SK-N-SH (cell line): ENCODE data around the gene HOXD10. TPM values are rescaled to one million over a fixed set of nuclear protein-coding genes. Genes with fewer than 3 reads are reported as not detected.

Experiments
- CTCF ChIA-PET: fragments of 300-600, 350-600 bp; formaldehyde crosslinking; extraction: SDS; loops from one replicate; lab custom pipeline; 2021; lab: Yijun Ruan, JAX
- POLR2A ChIA-PET: fragments of 350-600 bp; sonication (Branson Sonifier 250); formaldehyde crosslinking; extraction: SDS; loops from one replicate; lab custom pipeline; 2020; ENCODE audit warnings: antibody characterized with exemption, inconsistent platforms; lab: Yijun Ruan, JAX
- DNase-seq: peaks from one replicate; pipeline ENCODE4 v3.0.0; 2012
- H2AFZ ChIP-seq: fragments of 200-600 bp; sonication (generic); 2 replicates; pipeline ENCODE4 v1.8.1; 2016; ENCODE audit warnings: antibody characterized with exemption, mild to moderate bottlenecking, low read depth
- H3F3A ChIP-seq: fragments of 200-600 bp; sonication (generic); replicated peaks from 2 replicates; pipeline ENCODE3; 2016; ENCODE audit warnings: antibody characterized with exemption, mild to moderate bottlenecking; ENCODE audit not compliant: insufficient read depth
- H3K27ac ChIP-seq, 2 experiments: fragments of 200-500 bp in 1 of 2; fragments of 200-600 bp in 1 of 2; sonication (Bioruptor generic) in 1 of 2; sonication (generic), shearing (Covaris generic) in 1 of 2; 2 replicates each; pipeline versions ENCODE4 v1.5.1 to v1.6.1; 2014 to 2016; ENCODE audit warnings: low read depth in 2 of 2, inconsistent platforms in 1 of 2, low read length in 1 of 2, mild to moderate bottlenecking in 1 of 2, mixed read lengths in 1 of 2
- H3K27me3 ChIP-seq: fragments of 200-600 bp; sonication (generic), shearing (Covaris generic); 2 replicates; pipeline ENCODE4 v1.6.1; 2016; ENCODE audit warnings: mixed run types; ENCODE audit not compliant: insufficient read depth
- H3K36me3 ChIP-seq, 2 experiments: fragments of 200-500 bp in 1 of 2; fragments of 200-600 bp in 1 of 2; sonication (Bioruptor generic) in 1 of 2; sonication (generic) in 1 of 2; replicated peaks in 1 of 2; 2 replicates each; pipeline versions ENCODE3 to v1.5.1; 2014 to 2016; ENCODE audit warnings: low read length in 1 of 2, mild to moderate bottlenecking in 1 of 2; ENCODE audit not compliant: insufficient read depth in 2 of 2, control insufficient read depth in 1 of 2
- H3K4me1 ChIP-seq, 2 experiments: fragments of 200-500 bp in 1 of 2; fragments of 200-600 bp in 1 of 2; sonication (Bioruptor generic) in 1 of 2; sonication (generic), shearing (Covaris generic) in 1 of 2; 2 replicates each; pipeline versions ENCODE4 v1.5.1 to v1.6.1; 2014 to 2016; ENCODE audit warnings: low read depth in 1 of 2, low read length in 1 of 2, mixed run types in 1 of 2; ENCODE audit not compliant: insufficient read depth in 2 of 2, control insufficient read depth in 1 of 2
- H3K4me2 ChIP-seq: fragments of 200-600 bp; sonication (generic), shearing (Covaris generic); 2 replicates; pipeline ENCODE4 v1.6.1; 2017; ENCODE audit warnings: mixed run types
- H3K4me3 ChIP-seq, 2 experiments: fragments of 200-500 bp in 1 of 2; fragments of 200-600 bp in 1 of 2; sonication (Bioruptor generic) in 1 of 2; sonication (generic), shearing (Covaris generic) in 1 of 2; 2 replicates each; pipeline versions ENCODE4 v1.5.1 to v1.8.1; 2014 to 2016; ENCODE audit warnings: low read depth in 2 of 2, inconsistent platforms in 1 of 2, low read length in 1 of 2, mild to moderate bottlenecking in 1 of 2, mixed read lengths in 1 of 2, moderate library complexity in 1 of 2
- H3K79me2 ChIP-seq: fragments of 200-600 bp; sonication (generic); 2 replicates; pipeline ENCODE4 v1.8.1; 2017; ENCODE audit warnings: mild to moderate bottlenecking; ENCODE audit not compliant: insufficient read depth
- H3K9ac ChIP-seq: fragments of 200-600 bp; sonication (generic); 2 replicates; pipeline ENCODE4 v1.6.1; 2017; ENCODE audit warnings: mixed run types
- H3K9me2 ChIP-seq: fragments of 200-600 bp; sonication (generic); 2 replicates; pipeline ENCODE4 v1.6.1; 2017; ENCODE audit warnings: mixed run types
- H3K9me3 ChIP-seq: fragments of 200-600 bp; sonication (generic); 2 replicates; pipeline ENCODE4 v1.6.1; 2017; ENCODE audit warnings: mixed run types, mild to moderate bottlenecking, moderate library complexity
- H4K20me1 ChIP-seq: fragments of 200-600 bp; sonication (generic); 2 replicates; pipeline ENCODE4 v1.6.1; 2017; ENCODE audit warnings: mild to moderate bottlenecking, mixed run types; ENCODE audit not compliant: insufficient read depth
- ELF1 ChIP-seq: IDR thresholded peaks from 2 replicates; pipeline ENCODE4 v1.4.0; 2012
- FOSL2 ChIP-seq: IDR thresholded peaks from 2 replicates; pipeline ENCODE4 v1.4.0; 2012; ENCODE audit warnings: low read depth, mild to moderate bottlenecking, moderate library complexity, borderline replicate concordance
- FOXJ3 ChIP-seq: sonication (generic); formaldehyde crosslinking; IDR thresholded peaks from 2 replicates; pipeline ENCODE4 v1.5.1; 2020; ENCODE audit warnings: mild to moderate bottlenecking, missing genetic modification reagents
- GABPA ChIP-seq: IDR thresholded peaks from 2 replicates; pipeline ENCODE4 v1.4.0; 2012; ENCODE audit warnings: low read depth, mild to moderate bottlenecking
- MXI1 ChIP-seq: IDR thresholded peaks from 2 replicates; pipeline ENCODE4 v1.6.1; 2012; ENCODE audit warnings: mild to moderate bottlenecking, low read depth, low read length, improper control_type of control experiment
- NFIC ChIP-seq: IDR thresholded peaks from 2 replicates; pipeline ENCODE4 v1.4.0; 2012; ENCODE audit warnings: borderline replicate concordance
- NRF1 ChIP-seq: IDR thresholded peaks from 2 replicates; pipeline ENCODE4 v1.6.1; 2012; ENCODE audit warnings: low read depth, mild to moderate bottlenecking, low read length
- RAD21 ChIP-seq: IDR thresholded peaks from 2 replicates; pipeline ENCODE4 v1.6.1; 2012; ENCODE audit warnings: mild to moderate bottlenecking, low read length
- RXRA ChIP-seq: IDR thresholded peaks from 2 replicates; pipeline ENCODE4 v1.4.0; 2012; ENCODE audit warnings: low read depth, mild to moderate bottlenecking, borderline replicate concordance
- SMC3 ChIP-seq: IDR thresholded peaks from 2 replicates; pipeline ENCODE4 v1.6.1; 2012; ENCODE audit warnings: low read depth, low read length, improper control_type of control experiment
- TCF12 ChIP-seq: IDR thresholded peaks from 2 replicates; pipeline ENCODE4 v1.4.0; 2012
- TEAD4 ChIP-seq: IDR thresholded peaks from 2 replicates; pipeline ENCODE4 v1.4.0; 2012; ENCODE audit warnings: mild to moderate bottlenecking, borderline replicate concordance; ENCODE audit not compliant: insufficient read depth
- YY1 ChIP-seq: IDR thresholded peaks from 2 replicates; pipeline ENCODE4 v1.4.0; 2012; ENCODE audit warnings: low read depth, mild to moderate bottlenecking
- WGBS: methylation state at CpG from one replicate; pipeline ENCODE4 v1.1.6; 2017; ENCODE audit warnings: low lambda C conversion rate; 5-methylcytosine and 5-hydroxymethylcytosine counted together
- polyA plus RNA-seq, 3 experiments: library from polyadenylated mRNA; depleted of rRNA; stranded (reverse); fragments of >200 nt; gene quantifications; 2 replicates each; pipeline ENCODE4 v1.2.3, GENCODE V29; 2012
- TF ChIP-seq, protein P1 (sequence below): fragments of 200-600 bp; sonication (generic); IDR thresholded peaks from 2 replicates; pipeline ENCODE4 v1.6.1; 2017; ENCODE audit warnings: antibody characterized with exemption, mild to moderate bottlenecking, moderate library complexity
- TF ChIP-seq, protein P2 (sequence below): IDR thresholded peaks from 2 replicates; pipeline ENCODE4 v1.4.0; 2012; ENCODE audit warnings: low read depth, borderline replicate concordance
- TF ChIP-seq, protein P3 (sequence below): IDR thresholded peaks from 2 replicates; pipeline ENCODE4; 2012
- TF ChIP-seq, protein P4 (sequence below): fragments of 150-350 bp; IDR thresholded peaks from 2 replicates; pipeline ENCODE4 v1.6.1; 2017; ENCODE audit warnings: antibody characterized with exemption, low read length, low read depth, borderline replicate concordance
- TF ChIP-seq, protein P5 (sequence below): IDR thresholded peaks from 2 replicates; pipeline ENCODE4 v1.4.0; 2012; ENCODE audit warnings: low read depth

HOXD10 gene
- polyA plus RNA-seq, 1 of the 3 experiments (the other 2 are of a cell fraction) = 0.10 TPM

DNA sequence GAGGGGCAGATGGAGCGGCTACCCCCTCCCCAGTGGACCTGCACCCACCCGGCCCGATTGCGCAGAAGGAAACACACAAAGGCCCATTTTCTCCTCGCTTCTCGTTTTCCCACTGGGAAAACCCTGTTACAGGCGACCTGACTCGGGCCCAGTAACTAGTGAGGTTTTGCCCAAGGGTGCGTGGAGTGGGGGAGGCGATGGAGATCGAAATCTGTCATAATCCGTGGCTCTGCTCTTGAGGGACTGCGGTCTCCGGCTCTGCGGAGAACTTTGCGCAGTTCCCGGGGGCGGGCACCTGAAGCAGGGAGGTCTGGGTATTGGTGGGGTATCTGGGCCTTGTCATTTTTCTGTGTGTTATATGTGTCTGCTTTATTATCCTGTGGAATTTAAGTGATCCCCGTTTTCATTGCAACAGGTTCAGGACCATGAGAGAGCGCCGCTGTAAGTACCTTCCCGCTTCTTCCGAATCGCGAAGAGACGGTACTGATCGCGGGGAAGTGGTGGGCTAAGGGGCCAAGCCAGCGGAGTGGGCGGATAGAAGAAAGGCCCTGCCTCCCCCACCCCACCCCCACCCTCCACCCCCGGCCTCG lies 30.7 kb downstream of the HOXD10 start (continued):
- TF ChIP-seq, protein P1, sequence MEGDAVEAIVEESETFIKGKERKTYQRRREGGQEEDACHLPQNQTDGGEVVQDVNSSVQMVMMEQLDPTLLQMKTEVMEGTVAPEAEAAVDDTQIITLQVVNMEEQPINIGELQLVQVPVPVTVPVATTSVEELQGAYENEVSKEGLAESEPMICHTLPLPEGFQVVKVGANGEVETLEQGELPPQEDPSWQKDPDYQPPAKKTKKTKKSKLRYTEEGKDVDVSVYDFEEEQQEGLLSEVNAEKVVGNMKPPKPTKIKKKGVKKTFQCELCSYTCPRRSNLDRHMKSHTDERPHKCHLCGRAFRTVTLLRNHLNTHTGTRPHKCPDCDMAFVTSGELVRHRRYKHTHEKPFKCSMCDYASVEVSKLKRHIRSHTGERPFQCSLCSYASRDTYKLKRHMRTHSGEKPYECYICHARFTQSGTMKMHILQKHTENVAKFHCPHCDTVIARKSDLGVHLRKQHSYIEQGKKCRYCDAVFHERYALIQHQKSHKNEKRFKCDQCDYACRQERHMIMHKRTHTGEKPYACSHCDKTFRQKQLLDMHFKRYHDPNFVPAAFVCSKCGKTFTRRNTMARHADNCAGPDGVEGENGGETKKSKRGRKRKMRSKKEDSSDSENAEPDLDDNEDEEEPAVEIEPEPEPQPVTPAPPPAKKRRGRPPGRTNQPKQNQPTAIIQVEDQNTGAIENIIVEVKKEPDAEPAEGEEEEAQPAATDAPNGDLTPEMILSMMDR = no peak
- TF ChIP-seq, protein P2, sequence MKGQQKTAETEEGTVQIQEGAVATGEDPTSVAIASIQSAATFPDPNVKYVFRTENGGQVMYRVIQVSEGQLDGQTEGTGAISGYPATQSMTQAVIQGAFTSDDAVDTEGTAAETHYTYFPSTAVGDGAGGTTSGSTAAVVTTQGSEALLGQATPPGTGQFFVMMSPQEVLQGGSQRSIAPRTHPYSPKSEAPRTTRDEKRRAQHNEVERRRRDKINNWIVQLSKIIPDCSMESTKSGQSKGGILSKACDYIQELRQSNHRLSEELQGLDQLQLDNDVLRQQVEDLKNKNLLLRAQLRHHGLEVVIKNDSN = no peak
- TF ChIP-seq FOSL2 (no peak), NRF1 (no peak)

DNA sequence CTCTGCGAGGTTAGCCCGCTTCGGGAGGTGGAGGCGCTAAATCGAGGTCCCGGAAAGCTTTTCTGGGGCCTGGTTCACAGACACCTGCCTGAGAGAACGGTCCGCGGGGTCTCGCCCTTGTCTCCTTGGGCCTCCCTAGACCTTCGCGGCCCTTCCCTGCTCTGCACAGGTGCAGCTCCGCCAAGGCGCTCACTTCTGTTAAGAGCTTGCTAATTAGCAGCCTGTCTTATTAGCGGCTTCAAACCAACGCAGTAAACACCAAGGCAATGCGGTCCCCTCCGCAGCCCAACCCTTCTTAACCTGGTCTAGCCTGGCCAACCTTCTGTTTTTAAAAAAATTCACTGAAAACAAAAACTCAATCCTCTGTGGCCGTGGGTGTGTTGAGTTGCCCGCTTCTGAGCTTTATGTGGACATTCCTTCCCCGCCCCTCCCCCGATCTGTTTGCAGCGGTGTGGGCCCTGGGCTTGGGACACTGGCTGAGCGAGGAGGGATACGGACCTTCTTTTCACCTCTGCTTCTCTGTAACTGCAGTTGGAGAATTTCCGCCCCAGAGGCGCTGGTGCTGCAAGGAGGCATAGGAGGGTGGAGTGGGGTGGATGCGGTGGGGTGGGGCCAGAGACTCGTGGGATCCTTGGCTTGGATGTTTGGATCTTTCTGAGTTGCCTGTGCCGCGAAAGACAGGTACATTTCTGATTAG lies 31.4 kb downstream of the HOXD10 start:
- CTCF ChIA-PET = interaction anchor here (0.9 to 4.4 kb wide), 5 partner anchors 8 to 503 kb away, joined by 3 to 24 read pairs (median 4); no protein-coding TSS in a partner anchor
- no peak overlapping the region; a peak in 1 of 4 replicates for H3K27ac ChIP-seq
- POLR2A ChIA-PET = no interaction called here
- DNase-seq = no peak
- WGBS = 95% methylated on average over 28 of the region's 31 CpGs
- H3K9ac ChIP-seq = no peak overlapping the region
- TF ChIP-seq SMC3 = no peak
- TF ChIP-seq GABPA = no peak
- TF ChIP-seq TCF12 = no peak
- TF ChIP-seq ELF1 = no peak
- no peak for TF ChIP-seq FOXJ3
- no peak for TF ChIP-seq TEAD4
- TF ChIP-seq, all 33 proteins: peak for 0
- Histone ChIP-seq H3K79me2 (peaks cover 4% of the 10 kb centered on the region; the same call in 1 of the 2 replicates), H3K4me1 (peaks cover 0 to 8% of the 10 kb centered on the region in 2 experiments; a peak in 1 of 4 replicates), H3K9me3 (no peaks in the 10 kb centered on the region), H3F3A (no peaks in the 10 kb centered on the region), H3K4me3 (no peak overlapping the region), H3K27me3 (no peaks in the 10 kb centered on the region), H3K4me2 (no peak overlapping the region), H2AFZ (no peak overlapping the region), H3K9me2 (no peaks in the 10 kb centered on the region), H3K36me3 (peaks cover 0 to 6% of the 10 kb centered on the region in 2 experiments), H4K20me1 (no peaks in the 10 kb centered on the region)

DNA sequence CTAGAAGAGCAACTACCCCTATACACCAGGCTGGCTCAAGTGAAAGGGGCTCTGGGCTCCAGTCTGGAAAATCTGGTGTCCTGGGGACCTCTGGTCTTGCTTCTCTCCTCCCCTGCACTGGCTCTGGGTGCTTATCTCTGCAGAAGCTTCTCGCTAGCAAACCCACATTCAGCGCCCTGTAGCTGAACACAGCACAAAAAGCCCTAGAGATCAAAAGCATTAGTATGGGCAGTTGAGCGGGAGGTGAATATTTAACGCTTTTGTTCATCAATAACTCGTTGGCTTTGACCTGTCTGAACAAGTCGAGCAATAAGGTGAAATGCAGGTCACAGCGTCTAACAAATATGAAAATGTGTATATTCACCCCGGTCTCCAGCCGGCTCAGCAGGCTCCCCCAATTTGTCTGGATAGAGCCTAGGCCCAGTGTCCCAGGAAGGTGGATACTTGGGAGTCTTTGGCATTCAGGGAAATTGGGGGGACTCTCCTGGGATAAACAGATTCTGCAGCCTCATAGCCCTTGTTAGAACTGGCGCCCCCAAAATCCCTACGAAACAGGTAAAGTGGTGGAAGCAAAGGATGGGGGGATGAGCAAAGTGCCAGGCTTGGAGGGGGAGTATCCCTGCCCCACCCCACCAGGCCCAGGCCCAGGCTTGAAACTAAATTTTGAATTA lies 32.3 kb downstream of the HOXD10 start:
- H3K9ac ChIP-seq = no peak overlapping the region
- H3K27me3 ChIP-seq = no peaks in the 10 kb centered on the region
- H3K79me2 ChIP-seq = peaks cover 4% of the 10 kb centered on the region; the same call in 1 of the 2 replicates
- peaks cover 0 to 8% of the 10 kb centered on the region in 2 experiments; a peak in 1 of 4 replicates for H3K4me1 ChIP-seq
- H3F3A ChIP-seq = no peaks in the 10 kb centered on the region
- no peak overlapping the region for H3K4me2 ChIP-seq
- H4K20me1 ChIP-seq = no peaks in the 10 kb centered on the region
- WGBS = 92% methylated on average over 11 of the region's 11 CpGs
- peaks cover 0 to 14% of the 10 kb centered on the region in 2 experiments for H3K36me3 ChIP-seq
- ChIA-PET CTCF (interaction anchor here (1.0 to 4.4 kb wide), 2 partner anchors 9 to 502 kb away, joined by 3 to 24 read pairs; no protein-coding TSS in a partner anchor), POLR2A (no interaction called here)
- H3K9me3 ChIP-seq = no peaks in the 10 kb centered on the region
- no peaks in the 10 kb centered on the region for H3K9me2 ChIP-seq
- H2AFZ ChIP-seq = no peak overlapping the region
- DNase-seq = no peak
- H3K4me3 ChIP-seq = no peak overlapping the region
- H3K27ac ChIP-seq = no peak overlapping the region; a peak in 1 of 4 replicates
- TF ChIP-seq FOXJ3 (no peak), MXI1 (no peak), RXRA (no peak), RAD21 (no peak), NFIC (no peak), YY1 (no peak)
- TF ChIP-seq, protein P3, sequence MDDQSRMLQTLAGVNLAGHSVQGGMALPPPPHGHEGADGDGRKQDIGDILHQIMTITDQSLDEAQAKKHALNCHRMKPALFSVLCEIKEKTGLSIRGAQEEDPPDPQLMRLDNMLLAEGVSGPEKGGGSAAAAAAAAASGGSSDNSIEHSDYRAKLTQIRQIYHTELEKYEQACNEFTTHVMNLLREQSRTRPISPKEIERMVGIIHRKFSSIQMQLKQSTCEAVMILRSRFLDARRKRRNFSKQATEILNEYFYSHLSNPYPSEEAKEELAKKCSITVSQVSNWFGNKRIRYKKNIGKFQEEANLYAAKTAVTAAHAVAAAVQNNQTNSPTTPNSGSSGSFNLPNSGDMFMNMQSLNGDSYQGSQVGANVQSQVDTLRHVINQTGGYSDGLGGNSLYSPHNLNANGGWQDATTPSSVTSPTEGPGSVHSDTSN = no peak
- TF ChIP-seq, protein P4, sequence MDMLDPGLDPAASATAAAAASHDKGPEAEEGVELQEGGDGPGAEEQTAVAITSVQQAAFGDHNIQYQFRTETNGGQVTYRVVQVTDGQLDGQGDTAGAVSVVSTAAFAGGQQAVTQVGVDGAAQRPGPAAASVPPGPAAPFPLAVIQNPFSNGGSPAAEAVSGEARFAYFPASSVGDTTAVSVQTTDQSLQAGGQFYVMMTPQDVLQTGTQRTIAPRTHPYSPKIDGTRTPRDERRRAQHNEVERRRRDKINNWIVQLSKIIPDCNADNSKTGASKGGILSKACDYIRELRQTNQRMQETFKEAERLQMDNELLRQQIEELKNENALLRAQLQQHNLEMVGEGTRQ = no peak
- TF ChIP-seq, protein P5, sequence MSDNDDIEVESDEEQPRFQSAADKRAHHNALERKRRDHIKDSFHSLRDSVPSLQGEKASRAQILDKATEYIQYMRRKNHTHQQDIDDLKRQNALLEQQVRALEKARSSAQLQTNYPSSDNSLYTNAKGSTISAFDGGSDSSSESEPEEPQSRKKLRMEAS = no peak
- TF ChIP-seq, all 33 proteins: peak for 0
